Measurements from ENCODE around the gene NUP50.
"Not testable (repeated sequence)": the region's sequence is repeated elsewhere in the genome, so short reads cannot be mapped to it uniquely, and the experiment has no call there.

Gene NUP50

DNA sequence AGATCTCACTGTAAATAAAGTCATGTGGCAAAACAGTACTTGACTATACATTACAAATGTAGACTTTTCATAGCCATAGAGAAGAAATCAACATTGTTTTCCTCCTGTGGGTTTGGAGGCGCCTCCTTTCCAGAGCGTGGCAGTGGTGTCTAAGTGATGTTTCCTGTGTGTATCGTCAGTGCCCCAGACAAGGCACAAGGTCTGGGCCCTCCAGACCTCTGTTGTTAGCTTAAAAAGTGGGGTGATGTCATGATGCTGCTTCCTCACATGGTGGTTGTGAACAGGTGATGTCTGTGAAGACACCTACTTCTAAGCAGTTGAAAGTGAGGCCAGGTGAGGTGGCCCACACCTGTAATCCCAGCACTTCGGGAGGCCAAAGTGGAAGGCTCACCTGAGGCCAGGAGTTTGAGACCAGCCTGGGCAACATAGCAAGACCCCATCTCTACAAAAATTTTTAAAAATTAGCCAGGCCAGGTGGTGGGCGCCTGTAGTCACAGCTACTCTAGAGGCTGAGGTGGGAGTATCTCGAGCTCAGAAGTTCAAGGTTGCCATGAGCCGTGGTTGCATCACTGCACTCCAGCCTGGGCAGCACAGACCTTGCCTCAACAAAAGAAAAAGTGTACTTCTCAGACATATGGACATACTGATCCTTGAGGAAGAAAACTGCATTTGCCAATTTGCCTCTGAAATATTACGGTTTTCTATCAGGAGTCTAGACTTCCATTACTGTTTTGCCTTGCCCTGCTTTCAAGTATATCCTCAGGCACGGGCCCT is 15.7 kb downstream of the NUP50 start:
- no peaks in the 10 kb centered on the region for H3K9me3 Mint-ChIP-seq
- peaks cover 64% of the 10 kb centered on the region for H3K36me3 Mint-ChIP-seq
- no peaks in the 10 kb centered on the region for H3K4me1 Mint-ChIP-seq
- no peaks in the 10 kb centered on the region for H3K27me3 Mint-ChIP-seq
- H3K27ac Mint-ChIP-seq, result no peak overlapping the region
- no peak for ATAC-seq
- no peak overlapping the region for H3K4me3 Mint-ChIP-seq

DNA sequence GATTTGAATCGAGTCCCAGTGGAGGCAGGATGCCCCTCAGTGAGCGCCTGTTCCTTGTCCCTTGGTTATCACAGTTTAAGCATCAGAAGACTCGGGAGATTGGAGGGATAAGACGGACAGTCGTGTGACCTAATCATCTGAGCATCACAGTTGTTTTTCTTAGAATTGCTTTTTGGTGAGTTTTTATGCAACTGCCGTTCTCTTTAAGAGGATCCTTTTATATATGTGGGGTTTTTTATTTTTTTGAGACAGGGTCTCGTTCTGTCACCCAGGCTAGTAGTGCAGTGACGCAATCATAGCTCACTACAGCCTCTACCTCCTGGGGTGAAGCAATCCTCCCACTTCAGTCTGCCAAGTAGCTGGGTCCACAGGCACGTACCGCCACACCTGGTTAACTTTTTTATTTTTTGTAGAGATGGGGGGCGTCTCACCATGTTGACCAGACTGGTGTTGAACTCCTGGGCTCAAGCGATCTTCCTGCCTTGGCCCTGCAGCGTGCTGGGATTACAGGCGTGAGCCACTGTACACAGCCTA is 16.5 kb downstream of the NUP50 start:
- no peak overlapping the region for H3K4me3 Mint-ChIP-seq
- H3K36me3 Mint-ChIP-seq, result peaks cover 63% of the 10 kb centered on the region
- no peaks in the 10 kb centered on the region for H3K27me3 Mint-ChIP-seq
- H3K4me1 Mint-ChIP-seq, result no peaks in the 10 kb centered on the region
- ATAC-seq, result no peak
- H3K9me3 Mint-ChIP-seq, result no peaks in the 10 kb centered on the region
- H3K27ac Mint-ChIP-seq, result no peak overlapping the region

DNA sequence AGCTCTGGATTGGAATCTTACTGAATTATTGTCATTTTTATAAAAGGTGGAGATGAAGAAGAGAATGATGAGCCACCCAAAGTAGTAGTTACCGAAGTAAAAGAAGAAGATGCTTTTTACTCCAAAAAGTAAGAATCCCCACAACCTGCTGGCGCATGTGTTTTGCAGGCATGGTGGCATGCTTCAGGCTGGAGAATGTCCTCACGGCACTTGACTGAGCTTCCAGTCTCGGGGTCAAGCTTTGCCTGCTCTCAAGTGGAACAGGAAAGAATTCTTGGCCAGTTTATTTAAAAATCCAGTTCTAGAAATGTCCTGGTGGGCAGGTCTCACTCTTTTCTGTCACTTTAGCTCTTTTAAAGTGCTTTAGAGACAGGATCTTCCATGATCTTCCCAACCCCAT is 17.5 kb downstream of the NUP50 start:
- H3K36me3 Mint-ChIP-seq, result peaks cover 65% of the 10 kb centered on the region
- H3K27me3 Mint-ChIP-seq, result no peaks in the 10 kb centered on the region
- no peak overlapping the region for H3K4me3 Mint-ChIP-seq
- no peaks in the 10 kb centered on the region for H3K4me1 Mint-ChIP-seq
- ATAC-seq, result no peak
- no peak overlapping the region for H3K27ac Mint-ChIP-seq
- no peaks in the 10 kb centered on the region for H3K9me3 Mint-ChIP-seq

DNA sequence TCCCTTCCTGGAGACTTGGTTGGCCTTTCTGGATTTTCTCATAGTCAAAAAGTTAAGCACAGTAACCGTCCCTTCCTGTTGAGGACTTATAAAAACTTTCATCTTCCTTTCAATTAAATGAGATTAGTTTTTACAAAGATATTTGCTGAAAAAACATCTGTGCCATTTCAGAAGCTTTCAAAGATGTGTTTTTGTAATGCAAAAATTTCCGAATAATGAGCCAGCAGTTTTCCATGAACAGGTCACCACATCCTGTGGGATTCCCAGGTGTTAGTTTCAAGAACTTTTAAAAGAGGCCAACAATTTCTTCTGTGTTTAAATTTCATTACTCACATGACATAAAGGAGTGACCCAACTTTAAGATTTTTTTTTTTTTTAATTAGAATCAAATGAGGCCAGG is 18.0 kb downstream of the NUP50 start:
- H3K27ac Mint-ChIP-seq, result no peak overlapping the region
- no peak for ATAC-seq
- no peaks in the 10 kb centered on the region for H3K4me1 Mint-ChIP-seq
- no peak overlapping the region for H3K4me3 Mint-ChIP-seq
- no peaks in the 10 kb centered on the region for H3K9me3 Mint-ChIP-seq
- no peaks in the 10 kb centered on the region for H3K27me3 Mint-ChIP-seq
- H3K36me3 Mint-ChIP-seq, result peaks cover 60% of the 10 kb centered on the region

DNA sequence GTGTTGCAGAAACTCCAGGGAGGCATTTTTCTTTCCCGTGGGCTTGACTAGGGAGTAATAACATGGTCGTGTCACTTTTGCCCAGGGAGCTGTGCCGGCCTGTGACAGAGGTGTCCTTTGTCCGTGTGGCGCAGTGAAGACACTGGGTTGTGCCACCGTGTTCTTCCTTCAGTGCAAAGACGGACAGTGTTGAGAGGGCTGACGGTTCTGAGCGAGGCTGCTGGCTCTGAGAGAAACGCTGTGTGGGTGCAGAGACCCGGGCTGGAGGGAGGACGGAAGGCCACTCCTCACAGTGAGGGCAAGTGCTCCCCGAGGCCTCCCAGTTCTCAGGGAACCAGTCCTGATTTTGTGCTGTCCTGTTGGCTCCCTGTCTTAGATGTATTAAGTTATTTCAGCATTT is 20.2 kb downstream of the NUP50 start:
- Mint-ChIP-seq H3K27me3 (no peaks in the 10 kb centered on the region), H3K4me1 (no peaks in the 10 kb centered on the region), H3K27ac (no peak overlapping the region), H3K36me3 (peaks cover 52% of the 10 kb centered on the region), H3K4me3 (no peak overlapping the region), H3K9me3 (no peaks in the 10 kb centered on the region)
- ATAC-seq, result no peak

DNA sequence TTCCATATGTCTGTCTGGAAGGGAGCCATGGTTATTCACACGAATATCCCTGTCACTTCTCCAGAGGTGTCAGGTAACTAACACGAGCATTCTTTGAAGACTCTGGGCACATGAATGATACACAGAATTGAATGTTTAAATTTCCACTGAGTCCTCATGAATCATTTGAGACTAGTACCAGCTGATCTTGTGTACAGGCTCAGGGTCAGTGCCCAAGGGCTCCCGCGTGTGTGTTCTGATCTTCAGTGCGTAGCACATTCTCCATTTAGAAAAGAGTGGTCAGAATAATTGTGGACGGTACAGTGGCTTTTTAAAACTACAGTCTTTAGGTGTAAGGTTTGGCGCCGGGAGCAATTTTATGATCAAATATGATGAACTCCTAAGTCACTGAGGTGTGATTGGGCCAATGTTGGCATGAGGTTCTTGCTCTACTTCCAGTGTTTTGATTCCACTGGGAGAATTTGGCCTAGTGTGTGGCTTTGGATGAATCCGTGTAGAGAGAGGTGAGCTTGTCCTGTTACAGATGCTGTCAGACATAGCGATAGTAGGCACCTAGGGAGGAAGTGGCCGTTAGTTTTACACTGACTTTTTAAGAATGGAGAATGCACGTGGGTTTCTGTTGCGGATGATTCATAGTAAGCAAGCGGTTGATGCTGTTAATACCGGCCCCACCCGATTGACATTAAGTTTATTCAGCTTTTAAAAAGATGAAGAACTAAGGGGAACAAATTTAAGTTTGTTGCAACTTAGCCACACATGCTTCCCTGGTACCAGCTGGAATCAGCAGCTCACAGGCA is 22.2 kb downstream of the NUP50 start:
- no peak for ATAC-seq
- no peaks in the 10 kb centered on the region for H3K4me1 Mint-ChIP-seq
- no peak overlapping the region for H3K4me3 Mint-ChIP-seq
- no peaks in the 10 kb centered on the region for H3K9me3 Mint-ChIP-seq
- H3K27ac Mint-ChIP-seq, result no peak overlapping the region
- no peaks in the 10 kb centered on the region for H3K27me3 Mint-ChIP-seq
- H3K36me3 Mint-ChIP-seq, result peaks cover 44% of the 10 kb centered on the region

DNA sequence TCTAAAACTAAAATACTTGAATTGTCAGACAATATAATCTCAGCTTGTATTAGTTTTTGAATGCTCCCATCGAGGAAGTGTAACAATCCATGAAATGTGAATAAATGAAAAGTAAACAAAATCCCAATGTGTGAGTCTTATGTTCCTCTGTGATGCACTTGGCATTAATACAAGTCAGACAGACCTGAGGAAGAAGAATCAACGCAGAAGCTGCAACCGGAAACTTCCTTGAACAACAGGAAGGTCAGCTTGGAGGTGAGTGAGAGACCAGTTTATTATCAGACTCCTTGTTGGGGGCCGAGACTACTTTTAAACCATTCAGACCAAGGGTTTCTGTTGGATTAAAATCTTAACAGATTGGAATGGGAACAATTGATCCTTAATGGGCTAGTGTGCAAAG is 24.2 kb downstream of the NUP50 start:
- Mint-ChIP-seq H3K9me3 (no peaks in the 10 kb centered on the region), H3K4me1 (no peaks in the 10 kb centered on the region), H3K4me3 (no peak overlapping the region), H3K27ac (no peak overlapping the region), H3K27me3 (no peaks in the 10 kb centered on the region), H3K36me3 (peaks cover 35% of the 10 kb centered on the region)
- no peak for ATAC-seq

DNA sequence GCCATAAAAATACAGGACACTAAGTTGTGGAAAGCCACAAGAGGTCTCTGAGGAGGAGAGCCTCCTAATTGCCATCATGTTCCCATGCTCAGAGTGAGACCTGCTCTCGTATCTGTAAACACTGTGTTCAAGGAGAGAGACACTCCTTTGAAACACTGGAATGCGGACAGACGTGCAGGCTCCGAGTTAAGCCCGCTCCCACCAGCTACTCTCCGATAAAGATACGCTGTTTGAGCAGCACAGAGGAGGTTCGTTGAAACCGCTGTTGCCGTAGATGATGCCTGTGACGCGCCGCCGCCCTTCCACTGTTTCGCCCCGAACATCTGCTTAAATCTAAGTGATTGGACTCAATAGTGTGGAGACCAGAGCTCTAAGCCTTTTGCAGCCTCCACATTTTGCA is 25.1 kb downstream of the NUP50 start:
- Mint-ChIP-seq H3K36me3 (peaks cover 26% of the 10 kb centered on the region), H3K27ac (no peak overlapping the region), H3K9me3 (no peaks in the 10 kb centered on the region), H3K4me3 (no peak overlapping the region), H3K4me1 (no peaks in the 10 kb centered on the region), H3K27me3 (no peaks in the 10 kb centered on the region)
- ATAC-seq, result no peak

DNA sequence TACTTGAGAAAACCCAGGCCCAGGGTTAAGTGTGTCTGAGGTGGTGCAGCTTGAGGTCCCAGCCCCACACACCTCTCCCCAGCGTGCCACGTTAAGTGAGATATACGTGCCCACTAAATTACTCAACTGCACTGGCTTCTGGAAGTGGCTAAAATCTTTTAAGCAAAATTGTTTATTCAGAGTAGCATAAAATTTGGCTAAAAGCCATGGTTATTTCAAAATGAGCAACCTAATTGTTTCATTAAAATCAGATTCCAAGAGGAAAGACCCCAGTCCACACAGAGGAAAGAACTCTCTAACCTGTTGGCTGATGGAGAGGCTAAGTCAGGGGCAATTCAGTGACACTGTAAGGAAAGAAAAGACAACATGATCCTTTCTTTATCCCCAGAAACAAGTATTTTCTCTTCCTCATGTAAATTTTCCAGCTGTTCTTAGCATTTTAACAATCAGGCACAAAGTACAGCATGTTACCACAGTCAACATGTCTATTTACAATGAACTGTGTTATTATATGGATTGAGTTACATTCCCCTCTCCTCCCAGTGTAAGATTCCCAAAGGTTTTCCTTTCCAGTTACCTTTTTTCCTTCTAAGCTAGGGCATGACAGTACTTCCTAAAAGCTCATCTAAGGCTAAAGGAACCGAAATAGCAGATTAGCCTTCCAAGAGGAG is 26.6 kb downstream of the NUP50 start:
- H3K36me3 Mint-ChIP-seq, result peaks cover 12% of the 10 kb centered on the region
- ATAC-seq, result no peak
- no peaks in the 10 kb centered on the region for H3K4me1 Mint-ChIP-seq
- no peak overlapping the region for H3K27ac Mint-ChIP-seq
- H3K9me3 Mint-ChIP-seq, result no peaks in the 10 kb centered on the region
- H3K4me3 Mint-ChIP-seq, result no peak overlapping the region
- no peaks in the 10 kb centered on the region for H3K27me3 Mint-ChIP-seq

DNA sequence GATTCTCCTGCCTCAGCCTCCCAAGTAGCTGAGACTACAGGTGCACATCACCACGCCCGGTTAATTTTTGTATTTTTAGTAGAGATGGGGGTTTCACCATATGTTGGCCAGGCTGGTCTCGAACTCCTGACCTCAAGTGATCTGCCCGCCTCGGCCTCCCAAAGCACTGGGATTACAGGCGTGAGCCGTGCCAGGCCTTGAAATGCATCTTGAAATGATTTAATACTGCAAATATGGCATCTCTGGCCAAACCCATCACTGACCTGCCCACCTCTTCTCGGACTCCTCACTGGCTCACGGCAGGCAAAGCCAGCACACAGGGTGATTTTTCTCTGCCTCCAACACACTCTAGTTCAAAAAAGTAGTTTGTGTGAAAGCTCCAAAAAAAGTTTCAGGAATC is 28.0 kb downstream of the NUP50 start:
- not testable (repeated sequence) for ATAC-seq, H3K27me3 Mint-ChIP-seq
- peaks cover 16% of the 10 kb centered on the region for H3K36me3 Mint-ChIP-seq

DNA sequence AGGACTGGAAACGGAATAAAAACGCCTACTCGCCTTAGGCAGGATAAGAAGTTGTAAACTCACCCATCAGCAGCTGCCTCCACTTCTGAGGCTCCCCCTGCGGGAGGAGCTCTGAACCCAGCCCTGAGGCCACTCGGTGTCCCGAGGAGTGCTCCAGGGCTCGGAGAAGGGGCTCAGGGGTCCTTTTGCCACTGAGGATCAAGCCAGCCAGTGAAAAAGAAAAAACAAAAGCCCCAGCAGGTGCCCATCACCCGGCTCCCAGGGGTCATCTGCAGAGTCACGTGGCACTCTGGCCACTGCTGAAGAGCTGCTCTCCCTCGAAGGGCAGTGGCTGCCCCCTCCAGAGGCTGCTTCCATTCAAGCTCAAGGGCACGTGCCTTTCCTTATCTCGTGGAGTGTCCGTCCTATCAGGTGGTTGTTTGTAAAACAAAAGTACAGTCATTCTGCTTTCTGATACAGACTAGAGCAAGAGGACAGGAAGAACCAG is 29.0 kb downstream of the NUP50 start:
- Mint-ChIP-seq H3K27ac (no peak overlapping the region), H3K27me3 (no peaks in the 10 kb centered on the region), H3K36me3 (peaks cover 18% of the 10 kb centered on the region), H3K9me3 (no peaks in the 10 kb centered on the region), H3K4me1 (no peaks in the 10 kb centered on the region), H3K4me3 (no peak overlapping the region)
- ATAC-seq, result no peak

More for the DNA sequence above, 28.0 kb downstream of the NUP50 start:
- not testable (repeated sequence) for H3K4me3 Mint-ChIP-seq, H3K27ac Mint-ChIP-seq, H3K4me1 Mint-ChIP-seq, H3K9me3 Mint-ChIP-seq

DNA sequence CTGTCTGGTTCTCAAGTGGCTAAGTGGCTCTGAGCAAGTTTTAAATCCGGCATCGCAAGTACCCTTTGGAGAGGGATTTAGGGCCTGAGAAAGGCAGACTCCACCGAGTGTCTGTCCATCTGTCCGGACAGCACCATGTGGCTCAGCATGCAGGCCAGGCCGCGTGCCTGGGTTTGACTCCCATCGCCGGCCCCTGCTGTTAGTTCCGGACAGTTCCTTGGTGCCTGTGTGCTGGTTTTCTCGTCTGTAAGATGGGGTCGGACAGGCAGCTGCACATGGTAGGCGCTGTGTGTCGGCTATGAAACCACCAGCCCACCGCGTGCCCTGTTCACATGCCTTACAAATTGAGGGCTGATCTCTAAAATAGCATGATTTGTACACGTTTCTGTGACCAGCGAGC is 31.0 kb downstream of the NUP50 start:
- peaks cover 35% of the 10 kb centered on the region for H3K36me3 Mint-ChIP-seq
- ATAC-seq, result no peak
- no peaks in the 10 kb centered on the region for H3K4me1 Mint-ChIP-seq
- no peak overlapping the region for H3K27ac Mint-ChIP-seq
- H3K4me3 Mint-ChIP-seq, result no peak overlapping the region
- H3K9me3 Mint-ChIP-seq, result no peaks in the 10 kb centered on the region
- H3K27me3 Mint-ChIP-seq, result no peaks in the 10 kb centered on the region

DNA sequence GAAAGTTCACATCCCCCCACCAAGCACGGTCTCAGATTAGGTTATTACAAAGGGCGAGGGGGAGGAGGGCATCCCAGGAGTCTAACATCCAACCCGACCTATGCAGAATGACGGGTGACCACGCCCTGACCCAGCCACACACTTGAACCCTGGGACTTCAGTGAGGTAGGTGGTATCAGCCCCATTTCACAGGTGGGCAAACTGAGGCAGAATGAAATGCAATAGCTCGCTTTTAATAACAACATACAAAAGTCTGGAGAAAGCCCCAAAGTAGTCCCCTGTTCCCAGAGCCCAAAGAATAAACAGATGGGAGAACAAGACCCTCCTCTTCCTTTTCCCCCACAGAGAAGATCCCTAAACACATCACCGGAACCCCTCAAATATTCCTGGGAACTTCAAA is 31.9 kb downstream of the NUP50 start:
- H3K4me3 Mint-ChIP-seq, result no peak overlapping the region
- no peak for ATAC-seq
- H3K36me3 Mint-ChIP-seq, result peaks cover 40% of the 10 kb centered on the region
- no peaks in the 10 kb centered on the region for H3K4me1 Mint-ChIP-seq
- no peak overlapping the region for H3K27ac Mint-ChIP-seq
- no peaks in the 10 kb centered on the region for H3K27me3 Mint-ChIP-seq
- H3K9me3 Mint-ChIP-seq, result no peaks in the 10 kb centered on the region

DNA sequence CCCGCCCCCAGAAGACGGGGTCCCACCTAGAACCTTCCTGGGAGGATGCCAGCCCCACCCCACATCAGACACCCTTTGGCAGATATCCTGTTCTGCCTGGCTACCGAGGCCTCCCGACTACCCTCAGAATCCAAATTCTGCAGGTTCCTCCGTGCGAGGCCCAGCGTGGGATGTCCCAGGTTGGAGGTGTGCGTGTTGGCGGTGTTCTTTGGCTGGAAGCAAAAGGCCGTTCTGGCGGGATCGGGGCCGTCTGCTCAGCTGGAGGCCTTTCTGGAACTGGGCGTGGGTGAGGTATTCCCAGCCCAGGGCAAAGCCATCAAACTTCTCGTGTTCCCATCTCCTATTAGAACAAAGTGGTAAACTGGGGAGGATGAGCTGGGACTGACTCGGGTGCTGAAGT is 32.6 kb downstream of the NUP50 start:
- peaks cover 44% of the 10 kb centered on the region for H3K36me3 Mint-ChIP-seq
- no peak overlapping the region for H3K4me3 Mint-ChIP-seq
- no peaks in the 10 kb centered on the region for H3K4me1 Mint-ChIP-seq
- no peaks in the 10 kb centered on the region for H3K9me3 Mint-ChIP-seq
- ATAC-seq, result no peak
- no peaks in the 10 kb centered on the region for H3K27me3 Mint-ChIP-seq
- H3K27ac Mint-ChIP-seq, result no peak overlapping the region

DNA sequence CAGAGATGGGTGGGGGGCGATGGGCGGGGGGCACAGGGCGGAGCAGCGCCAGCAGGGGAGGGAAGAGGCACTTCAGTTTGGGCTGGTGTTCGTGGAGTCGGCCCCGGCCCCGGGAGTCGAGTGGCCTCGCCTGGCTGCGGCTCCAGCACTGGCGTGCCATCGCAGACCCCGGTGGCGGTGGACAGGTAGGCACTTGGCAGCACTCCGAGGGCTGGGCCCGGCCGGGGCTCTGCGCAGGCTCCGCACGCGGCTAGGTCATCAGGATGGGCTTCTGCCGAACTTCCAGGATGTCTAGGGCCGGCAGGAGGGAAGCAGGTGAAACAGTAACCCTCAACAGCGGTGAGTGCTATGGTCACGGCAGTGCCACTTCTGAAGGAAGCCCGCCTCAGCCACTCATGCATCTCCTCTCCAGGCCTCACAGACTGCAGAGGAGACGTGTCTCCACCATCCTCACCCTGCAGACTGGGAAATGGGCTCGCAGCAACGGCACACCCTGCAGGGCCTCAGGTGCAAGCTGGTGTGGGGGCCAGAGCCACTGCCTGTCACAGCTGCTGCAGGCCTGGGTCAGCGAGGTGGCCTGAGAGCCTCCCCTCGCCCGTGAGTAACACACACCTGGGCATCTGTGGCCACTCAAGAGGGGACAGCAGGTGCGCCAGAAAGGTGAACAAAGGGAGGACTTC is 33.3 kb downstream of the NUP50 start:
- no peak for ATAC-seq
- Mint-ChIP-seq H3K9me3 (no peaks in the 10 kb centered on the region), H3K4me1 (no peaks in the 10 kb centered on the region), H3K36me3 (peaks cover 50% of the 10 kb centered on the region), H3K27me3 (no peaks in the 10 kb centered on the region), H3K4me3 (no peak overlapping the region), H3K27ac (no peak overlapping the region)

Data from stimulated activated memory B cell treated with anti-CD40 and anti-IgM and Interleukin-4, amounts not matched to agents 10 μg/mL and 1 μg/mL and 100 μg/mL, for 72 hours (primary cell).